K562 (cell line): ENCODE data around the gene NDUFAF3. TPM values are rescaled to one million over a fixed set of nuclear protein-coding genes. Genes with fewer than 3 reads are reported as not detected.

Experiments
- ATF1 ChIP-seq, 2 experiments: fragments of 450-650 bp in 1 of 2; IDR thresholded peaks; 2 replicates each; pipeline ENCODE4 v1.6.1; 2016; ENCODE audit warnings: missing compliant biosample characterization in 1 of 2, missing genetic modification characterization in 1 of 2
- DNMT1 ChIP-seq: fragments of 450-650 bp; IDR thresholded peaks from 2 replicates; pipeline ENCODE4 v1.6.1; 2016; ENCODE audit warnings: antibody characterized with exemption, mild to moderate bottlenecking
- E2F4 ChIP-seq: sonication (generic); formaldehyde crosslinking; IDR thresholded peaks from 2 replicates; pipeline ENCODE4 v1.8.0; 2022; ENCODE audit warnings: mild to moderate bottlenecking, low read depth, missing genetic modification reagents
- FOSL1 ChIP-seq: fragments of 200-800 bp; sonication (Bioruptor generic); conservative IDR thresholded peaks from 2 replicates; pipeline ENCODE4 v1.6.1; 2016; ENCODE audit warnings: missing genetic modification characterization, missing compliant biosample characterization
- GATA2 ChIP-seq: sonication (generic); formaldehyde crosslinking; IDR thresholded peaks from 2 replicates; pipeline ENCODE4 v1.4.0; 2020; ENCODE audit warnings: mild to moderate bottlenecking, missing genetic modification reagents
- NFRKB ChIP-seq: fragments of 450-650 bp; IDR thresholded peaks from 2 replicates; pipeline ENCODE4 v1.6.1; 2016; ENCODE audit warnings: low read depth
- PML ChIP-seq: IDR thresholded peaks from 2 replicates; pipeline ENCODE4 v1.6.1; 2012; ENCODE audit warnings: low read length, inconsistent platforms
- RNF219 ChIP-seq: fragments of 250-450 bp; sonication (Bioruptor Pico); IDR thresholded peaks from 2 replicates; pipeline ENCODE4 v1.5.0; 2022; ENCODE audit warnings: mild to moderate bottlenecking
- SP1 ChIP-seq: sonication (generic); formaldehyde crosslinking; IDR thresholded peaks from 2 replicates; pipeline ENCODE4 v1.8.1; 2022; ENCODE audit warnings: mild to moderate bottlenecking, missing genetic modification reagents
- TAF1 ChIP-seq: IDR thresholded peaks from 2 replicates; pipeline ENCODE4 v1.6.1; 2011; ENCODE audit warnings: mild to moderate bottlenecking, low read length, moderate library complexity; ENCODE audit not compliant: insufficient read depth, control insufficient read depth, severe bottlenecking; ENCODE audit errors: extremely low read depth
- XRCC5 ChIP-seq: fragments of 200-400 bp; formaldehyde crosslinking; IDR thresholded peaks from 2 replicates; pipeline ENCODE4 v1.6.1; 2017; ENCODE audit warnings: low read depth, mild to moderate bottlenecking, low read length
- ZNF318 ChIP-seq, 2 experiments: fragments of 450-650 bp; IDR thresholded peaks; 2 replicates each; pipeline ENCODE4 v1.6.1; 2016; ENCODE audit warnings: mild to moderate bottlenecking in 2 of 2, borderline replicate concordance in 1 of 2, low read depth in 1 of 2, moderate library complexity in 1 of 2
- ZNF639 ChIP-seq, 2 experiments: fragments of 200-800 bp in 1 of 2; sonication (Bioruptor generic) in 1 of 2; sonication (generic) in 1 of 2; formaldehyde crosslinking in 1 of 2; IDR thresholded peaks in 1 of 2; conservative IDR thresholded peaks in 1 of 2; 2 replicates each; pipeline versions ENCODE4 v1.5.0 to v1.6.1; 2016 to 2020; ENCODE audit warnings: missing compliant biosample characterization in 1 of 2, missing genetic modification characterization in 1 of 2, missing genetic modification reagents in 1 of 2
- polyA plus RNA-seq, 8 experiments: library from polyadenylated mRNA; depleted of rRNA in 4 of 8; stranded (reverse) in 5 of 8; unstranded in 3 of 8; fragments of >200 nt; fragmentation: Nextera tagmentation in 2 of 8; fragmentation: Illumina TruSeq in 1 of 8; extraction: Ambion mirVana in 2 of 8; extraction: Trizol in 1 of 8; gene quantifications; 2 replicates each; pipeline versions ENCODE4 v1.2.1 to v1.2.3, GENCODE V29; 2011 to 2014; ENCODE audit warnings: inconsistent platforms in 1 of 8, missing spikeins in 1 of 8
- total RNA-seq, 7 experiments: library from RNA; depleted of rRNA in 6 of 7; stranded (reverse); fragments of >200 nt in 6 of 7; fragmentation: Illumina TruSeq in 2 of 7; extraction: Trizol in 2 of 7; gene quantifications; 2 replicates each; pipeline versions ENCODE4 v1.2.1 to v1.2.3, GENCODE V29; 2011 to 2021; ENCODE audit warnings: low replicate concordance in 1 of 7

Gene NDUFAF3
- total and polyA plus RNA-seq, 9 of the 15 experiments (the other 6 are each of a cell fraction or from before 2014, with no cell fraction given): 17.0 to 127 (median 36.3) TPM

GRCh38 chr3:49021213-49021812, 608 bp upstream of the NDUFAF3 start (continued):
- TF ChIP-seq ZNF639 (CRISPR knock-in tag; conservative IDR thresholded peaks at IDR 0.05 in 1 of 2, IDR thresholded peaks at IDR 0.05 in 1 of 2): no peak
- no peak for TF ChIP-seq DNMT1
- peak; percentile 79 for TF ChIP-seq SP1 (CRISPR knock-in tag)
- peak; percentile 92 for TF ChIP-seq PML
- TF ChIP-seq RNF219 (CRISPR knock-in tag): no peak
- peak; percentile 93 for TF ChIP-seq TAF1
- TF ChIP-seq XRCC5: no peak
- TF ChIP-seq NFRKB: peak; percentile 40; the same call in 1 of the 2 replicates
- TF ChIP-seq ZNF318 (IDR thresholded peaks at IDR 0.05; ENCODE audit: borderline replicate concordance in 1 of 2, low read depth in 1 of 2): 0 out of 4 replicates have a peak, but pooled peaks of 1 of the 2 experiments have one; percentile 39
- TF ChIP-seq FOSL1 (tag): peak; percentile 15; the same call in 1 of the 2 replicates
- no peak for TF ChIP-seq E2F4 (CRISPR knock-in tag)
- TF ChIP-seq GATA2 (CRISPR knock-in tag): no peak
- peak; percentile 70 for TF ChIP-seq ATF1 (CRISPR knock-in tag; IDR thresholded peaks at IDR 0.05)
- TF ChIP-seq ATF1 (tag; IDR thresholded peaks at IDR 0.05): no peak
